T-helper 17 cell (primary cell): ENCODE results near the gene SCIMP. TPM values are rescaled to one million over a fixed set of nuclear protein-coding genes. Genes with fewer than 3 reads are reported as not detected.
"Not testable (repeated sequence)": the region's sequence is repeated elsewhere in the genome, so short reads cannot be mapped to it uniquely, and the experiment has no call there.

ENCODE experiments used
- ATAC-seq: fragments of 150-1000 bp; cut with Tn5 transposase; 2 replicates; pipeline ENCODE4 v1.10.0; 2021; ENCODE audit warnings: mild to moderate bottlenecking, moderate library complexity
- DNase-seq, 3 donors: peaks; one replicate each; pipeline versions ENCODE4 v3.0.0 to v3.0.0-alpha.2; 2020 to 2021
- H3K9me3 ChIP-seq: one replicate; pipeline ENCODE4 v1.7.0; 2013; ENCODE audit warnings: low read length, mild to moderate bottlenecking; ENCODE audit not compliant: control insufficient read depth, poor library complexity, severe bottlenecking
- H3K27ac Mint-ChIP-seq: one replicate; pipeline ENCODE4 v1.8.0; 2022; ENCODE audit warnings: mild to moderate bottlenecking, moderate library complexity, mixed read lengths
- H3K27me3 Mint-ChIP-seq: one replicate; pipeline ENCODE4 v1.8.0; 2022; ENCODE audit warnings: mixed read lengths
- H3K36me3 Mint-ChIP-seq: one replicate; pipeline ENCODE4 v1.8.0; 2022; ENCODE audit warnings: low read depth, mixed read lengths
- H3K4me1 Mint-ChIP-seq: one replicate; pipeline ENCODE4 v1.8.0; 2022; ENCODE audit warnings: mild to moderate bottlenecking, mixed read lengths
- H3K4me3 Mint-ChIP-seq: one replicate; pipeline ENCODE4 v1.8.0; 2022; ENCODE audit warnings: mild to moderate bottlenecking, moderate library complexity, mixed read lengths
- total RNA-seq, 4 donors: library from RNA in 2 of 4; stranded (reverse) in 2 of 4; gene quantifications; one replicate each; pipeline ENCODE4 v1.2.3 and lab custom pipeline; 2022 to 2026

Gene SCIMP
- total RNA-seq, 2 donors from 2014 or later = 0.76 to 4.8 TPM

- not testable (repeated sequence) for H3K27ac Mint-ChIP-seq
Measured at GRCh38 chr17:5160702-5161101, 74.0 kb downstream of the SCIMP start.

More at GRCh38 chr17:5160702-5161101, 74.0 kb downstream of the SCIMP start:
- H3K36me3 Mint-ChIP-seq, H3K4me1 Mint-ChIP-seq, ATAC-seq, H3K9me3 ChIP-seq, H3K4me3 Mint-ChIP-seq, DNase-seq: not testable (repeated sequence)
- peaks cover 35% of the 10 kb centered on the region for H3K27me3 Mint-ChIP-seq

Other genes starting within 250 kb of the SCIMP start
- 10 to 100 TPM; 59.9 to 63.5 TPM for gene CAMTA2, start 247.2 kb downstream of the SCIMP start, total RNA-seq
- gene INCA1, start 237.3 kb downstream of the SCIMP start, total RNA-seq = not detected
- gene KIF1C, start 236.9 kb downstream of the SCIMP start, total RNA-seq = 10 to 100 TPM; 15.4 to 19.3 TPM
- under 1 TPM in 1 of 2 donors, not detected in 1; 0.12 TPM for gene SLC52A1, start 199.4 kb downstream of the SCIMP start, total RNA-seq
- 1 to 10 TPM; 2.5 to 3.6 TPM for gene ZFP3, start 156.4 kb downstream of the SCIMP start, total RNA-seq
- 1 to 10 TPM; 3.4 to 4.1 TPM for gene ZNF232, start 123.0 kb downstream of the SCIMP start, total RNA-seq
- gene USP6, start 118.8 kb downstream of the SCIMP start, total RNA-seq = under 1 TPM; 0.05 to 0.13 TPM
- 1 to 10 TPM; 3.9 to 5.5 TPM for gene ZNF594, start 43.0 kb downstream of the SCIMP start, total RNA-seq
- gene RABEP1, start 47.4 kb upstream of the SCIMP start, total RNA-seq = 10 to 100 TPM; 33.2 to 33.6 TPM
- 100 to 1,000 TPM; 118 to 130 TPM for gene NUP88, start 184.8 kb upstream of the SCIMP start, total RNA-seq
- 10 to 100 TPM; 57.7 to 72.7 TPM for gene RPAIN, start 185.3 kb upstream of the SCIMP start, total RNA-seq
- gene C1QBP, start 204.3 kb upstream of the SCIMP start, total RNA-seq = 10 to 100 TPM; 63.8 to 71.6 TPM
- 1 to 10 TPM; 7.5 to 9.0 TPM for gene DHX33, start 234.1 kb upstream of the SCIMP start, total RNA-seq